Activated T-helper 2 cell treated with anti-CD3 and anti-CD28 coated beads, Interferon-gamma antibody, Interleukin-2, Interleukin-4, amounts not matched to agents 10 μg/mL and 5 μg/mL and 100 μg/mL, durations not matched to agents 14 hours and 24 hours and 36 hours (primary cell): Measurements from ENCODE around the gene LMO7. TPM values are rescaled to one million over a fixed set of nuclear protein-coding genes. Genes with fewer than 3 reads are reported as not detected.

Experiments used
- DNase-seq: peaks from one replicate; pipeline ENCODE4 v3.0.0; 2021; ENCODE audit warnings: low spot score
- H3K27ac Mint-ChIP-seq: one replicate; pipeline ENCODE4 v1.8.0; 2021; ENCODE audit warnings: mixed read lengths
- H3K27me3 Mint-ChIP-seq: one replicate; pipeline ENCODE4 v1.8.0; 2021; ENCODE audit warnings: low read depth, mixed read lengths
- H3K36me3 Mint-ChIP-seq: one replicate; pipeline ENCODE4 v1.8.0; 2021; ENCODE audit warnings: low read depth, mixed read lengths
- H3K4me1 Mint-ChIP-seq: one replicate; pipeline ENCODE4 v1.8.0; 2021; ENCODE audit warnings: low read depth, mixed read lengths
- H3K4me3 Mint-ChIP-seq: one replicate; pipeline ENCODE4 v1.8.0; 2021; ENCODE audit warnings: low read depth, mild to moderate bottlenecking, moderate library complexity, mixed read lengths
- H3K9me3 Mint-ChIP-seq: one replicate; pipeline ENCODE4 v1.8.0; 2021; ENCODE audit warnings: mixed read lengths
- intact Hi-C: fragments of 100-400 bp; cut with micrococcal nuclease; formaldehyde crosslinking; loops from one replicate; pipeline ENCODE4 v1.15.1; 2023
- total RNA-seq: library from RNA; stranded (reverse); gene quantifications from 2 replicates; pipeline ENCODE4 v1.2.3, GENCODE V29; 2022

The LMO7 gene
- total RNA-seq, 1 donor from 2014 or later: 6.9 TPM

DNA sequence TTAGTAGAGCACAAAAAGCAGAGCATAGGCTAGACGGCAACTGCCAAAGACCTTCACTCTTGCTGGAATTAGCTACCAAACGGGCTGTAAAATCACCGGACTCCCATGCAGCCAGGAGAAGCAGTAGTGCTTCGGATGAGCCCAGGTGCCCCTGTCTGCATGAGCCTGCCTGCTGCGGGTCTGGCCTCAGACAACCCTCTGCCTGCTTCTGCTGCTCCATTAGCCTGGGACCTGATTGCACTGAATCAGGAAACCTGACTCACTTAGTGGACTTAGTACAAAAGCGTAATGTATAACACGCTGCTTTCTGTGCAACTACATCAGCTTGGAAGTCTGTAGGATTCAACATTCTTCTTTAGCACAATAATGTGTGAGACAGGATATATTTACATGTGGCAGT lies 170.0 kb downstream of the LMO7 start:
- Mint-ChIP-seq H3K36me3 (peaks cover 8% of the 10 kb centered on the region), H3K4me1 (peaks cover 21% of the 10 kb centered on the region), H3K9me3 (no peaks in the 10 kb centered on the region), H3K4me3 (no peak overlapping the region), H3K27me3 (no peaks in the 10 kb centered on the region), H3K27ac (no peak overlapping the region)
- no peak for DNase-seq
- intact Hi-C loops: no loop called here

DNA sequence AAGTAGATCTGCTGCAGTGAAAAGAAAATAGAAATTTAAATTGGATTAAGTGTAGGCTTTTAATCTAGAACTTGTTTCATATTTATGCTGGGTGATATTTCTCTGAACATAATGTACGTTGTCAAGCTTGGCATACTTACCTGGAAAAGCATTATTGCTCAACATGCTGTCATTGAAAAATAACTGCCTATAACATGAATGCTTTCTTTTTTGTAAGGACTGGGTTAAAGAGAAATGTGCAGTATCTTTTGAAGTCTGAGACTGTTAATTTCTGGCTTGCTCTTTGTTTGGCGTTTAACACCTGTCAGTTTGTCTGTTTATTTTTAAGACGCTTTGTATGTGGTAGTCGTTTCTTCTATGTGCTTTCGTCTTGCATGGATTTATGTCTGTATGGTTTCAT lies 175.2 kb downstream of the LMO7 start:
- no peak overlapping the region for H3K4me3 Mint-ChIP-seq
- H3K27ac Mint-ChIP-seq: no peak overlapping the region
- intact Hi-C loops: no loop called here

DNA sequence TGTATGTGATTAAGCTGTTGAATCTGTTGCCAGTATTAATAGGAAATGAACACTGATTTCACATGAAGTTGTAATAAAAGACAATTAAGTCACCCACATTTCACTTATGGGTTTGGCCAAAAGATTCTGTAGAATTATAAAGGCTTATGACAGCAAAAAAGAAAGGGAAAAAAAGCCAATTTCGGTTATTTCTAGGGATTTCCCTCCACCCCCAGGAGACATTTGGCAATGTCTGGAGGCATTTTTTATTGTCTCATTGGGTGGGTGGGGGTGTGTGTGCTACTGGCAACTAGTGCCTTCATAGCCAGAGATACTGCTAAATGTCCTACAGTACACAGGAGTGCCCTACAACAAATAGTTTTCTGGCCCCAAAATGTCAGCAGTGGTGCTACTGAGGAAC lies 175.7 kb downstream of the LMO7 start:
- peaks cover 2% of the 10 kb centered on the region for H3K4me1 Mint-ChIP-seq
- H3K27ac Mint-ChIP-seq: no peak overlapping the region
- peaks cover 4% of the 10 kb centered on the region for H3K36me3 Mint-ChIP-seq
- H3K27me3 Mint-ChIP-seq: no peaks in the 10 kb centered on the region
- intact Hi-C loops: no loop called here
- H3K9me3 Mint-ChIP-seq: no peaks in the 10 kb centered on the region
- DNase-seq: no peak
- H3K4me3 Mint-ChIP-seq: no peak overlapping the region

More for the DNA sequence above, 175.2 kb downstream of the LMO7 start:
- Mint-ChIP-seq H3K36me3 (peaks cover 4% of the 10 kb centered on the region), H3K27me3 (no peaks in the 10 kb centered on the region), H3K4me1 (peaks cover 2% of the 10 kb centered on the region), H3K9me3 (no peaks in the 10 kb centered on the region)
- DNase-seq: no peak

DNA sequence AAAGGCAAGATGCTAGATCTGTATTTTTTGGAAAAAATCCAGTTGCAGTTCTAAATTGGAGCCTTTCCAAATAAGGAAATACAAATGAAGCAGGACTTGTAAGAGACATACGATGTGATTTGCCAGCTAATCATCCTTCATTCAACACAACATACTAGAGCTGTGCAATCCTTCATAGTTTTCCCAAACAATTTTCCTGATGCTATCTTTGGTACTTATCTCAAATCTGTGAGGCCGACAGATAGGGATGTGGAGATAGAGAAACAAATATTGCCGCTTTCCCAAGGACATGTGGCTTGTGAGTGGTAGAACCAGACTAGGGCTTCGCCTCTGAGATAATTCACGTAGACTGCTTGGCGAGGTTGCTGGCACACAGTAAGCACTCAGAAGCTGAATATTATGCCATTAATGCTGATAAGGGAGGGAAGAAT lies 176.6 kb downstream of the LMO7 start:
- intact Hi-C loops: no loop called here
- DNase-seq: no peak
- Mint-ChIP-seq H3K27ac (no peak overlapping the region), H3K4me1 (peaks cover 2% of the 10 kb centered on the region), H3K27me3 (no peaks in the 10 kb centered on the region), H3K4me3 (no peak overlapping the region), H3K36me3 (no peaks in the 10 kb centered on the region), H3K9me3 (no peaks in the 10 kb centered on the region)

DNA sequence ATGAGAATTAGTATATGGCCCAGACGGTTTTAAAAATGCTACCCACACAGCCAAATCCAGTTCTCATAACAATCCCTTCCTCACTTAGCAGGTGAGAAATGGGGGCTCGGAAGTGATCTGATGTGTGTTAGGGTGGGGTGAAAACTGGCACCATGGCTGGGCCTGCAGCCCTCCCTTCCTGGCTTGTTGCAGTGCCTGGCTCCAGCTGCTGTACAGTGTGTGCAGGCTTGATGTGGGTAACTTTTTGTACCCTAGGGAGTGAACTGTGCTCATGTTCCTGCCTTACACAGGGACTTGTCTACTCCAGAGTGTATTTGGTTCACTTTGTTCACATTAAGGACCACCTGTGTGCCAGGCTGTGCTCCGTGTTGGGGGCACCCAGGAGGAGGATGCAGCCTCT lies 177.2 kb downstream of the LMO7 start:
- H3K4me1 Mint-ChIP-seq: peaks cover 2% of the 10 kb centered on the region
- no peaks in the 10 kb centered on the region for H3K9me3 Mint-ChIP-seq
- no peak for DNase-seq
- intact Hi-C loops: no loop called here
- H3K27ac Mint-ChIP-seq: no peak overlapping the region
- H3K27me3 Mint-ChIP-seq: no peaks in the 10 kb centered on the region
- H3K36me3 Mint-ChIP-seq: no peaks in the 10 kb centered on the region
- H3K4me3 Mint-ChIP-seq: no peak overlapping the region

DNA sequence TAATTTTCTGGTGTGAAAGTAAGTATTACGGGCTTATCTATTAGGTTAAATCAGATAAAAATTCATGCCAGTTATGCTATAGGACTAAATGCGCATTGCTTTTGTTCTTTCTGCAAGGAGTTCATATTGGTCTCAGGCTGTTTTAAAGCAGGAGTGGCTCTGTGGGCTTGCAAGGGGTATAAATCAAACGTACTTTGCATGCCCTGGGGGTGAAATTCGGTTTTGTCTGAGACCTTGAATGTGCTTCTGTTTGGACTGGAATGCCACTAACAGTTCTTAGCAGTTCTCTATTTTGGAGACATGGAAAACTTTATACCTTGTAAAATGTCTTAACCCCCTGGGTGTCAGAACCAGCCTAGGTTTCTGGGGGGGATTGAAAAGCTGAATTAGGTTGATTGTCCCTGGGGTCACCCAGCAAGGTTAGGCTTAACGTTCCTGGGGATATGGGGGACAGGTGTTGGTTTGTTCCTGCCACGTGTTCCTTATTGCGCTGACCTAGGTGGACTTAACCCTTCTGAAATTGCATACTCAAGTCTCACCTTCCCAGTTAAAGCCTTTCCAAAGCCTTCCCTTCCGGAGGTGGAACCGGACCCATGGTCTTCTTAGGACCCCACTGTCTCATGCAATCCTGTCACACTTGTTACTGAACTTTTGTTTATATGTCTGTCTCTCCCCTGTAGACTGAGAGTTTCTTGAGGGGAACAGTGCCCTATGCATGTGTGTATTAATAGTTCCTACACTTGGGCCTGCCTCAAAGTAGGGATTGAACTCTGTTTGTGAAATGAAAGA lies 182.2 kb downstream of the LMO7 start:
- no peak overlapping the region for H3K27ac Mint-ChIP-seq
- intact Hi-C loops: no loop called here
- no peaks in the 10 kb centered on the region for H3K36me3 Mint-ChIP-seq
- H3K27me3 Mint-ChIP-seq: no peaks in the 10 kb centered on the region
- H3K4me1 Mint-ChIP-seq: no peaks in the 10 kb centered on the region
- H3K9me3 Mint-ChIP-seq: no peaks in the 10 kb centered on the region
- no peak overlapping the region for H3K4me3 Mint-ChIP-seq
- no peak for DNase-seq

DNA sequence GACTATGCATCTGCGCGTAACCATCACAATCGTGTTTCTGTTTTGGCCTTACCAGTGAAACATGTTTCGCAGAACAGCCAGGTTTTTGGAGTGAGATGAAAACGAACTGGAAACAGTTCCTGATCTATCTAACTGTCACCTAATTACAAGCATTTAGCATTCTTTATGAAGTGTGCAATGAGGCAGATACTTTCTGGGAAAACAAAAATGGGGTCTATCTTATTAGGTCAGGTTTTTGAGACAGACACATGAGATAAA lies 182.8 kb downstream of the LMO7 start:
- intact Hi-C loops: no loop called here
- Mint-ChIP-seq H3K4me3 (no peak overlapping the region), H3K27ac (no peak overlapping the region), H3K36me3 (no peaks in the 10 kb centered on the region), H3K27me3 (no peaks in the 10 kb centered on the region), H3K9me3 (no peaks in the 10 kb centered on the region), H3K4me1 (no peaks in the 10 kb centered on the region)
- no peak for DNase-seq

DNA sequence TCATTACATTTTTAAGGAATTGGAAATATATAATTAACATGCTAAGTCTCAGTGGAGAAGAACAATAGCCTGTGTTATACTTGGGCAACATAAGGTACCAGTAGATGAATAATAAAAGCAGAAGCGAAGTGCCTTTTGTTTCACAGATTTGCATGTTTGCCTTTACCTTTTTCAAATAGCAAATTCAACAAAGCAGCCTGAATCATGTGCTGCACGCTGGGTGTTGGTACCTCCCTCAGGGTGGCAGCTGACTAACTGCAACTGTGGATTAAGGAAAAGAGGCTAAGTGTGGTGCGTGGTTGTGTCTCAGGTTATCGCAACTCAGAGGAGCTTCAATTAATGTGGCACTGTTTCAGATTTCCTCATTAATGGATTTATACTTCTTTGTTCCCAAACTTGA lies 189.0 kb downstream of the LMO7 start:
- Mint-ChIP-seq H3K4me1 (no peaks in the 10 kb centered on the region), H3K9me3 (no peaks in the 10 kb centered on the region), H3K27ac (no peak overlapping the region), H3K36me3 (no peaks in the 10 kb centered on the region), H3K27me3 (no peaks in the 10 kb centered on the region), H3K4me3 (no peak overlapping the region)
- intact Hi-C loops: no loop called here
- no peak for DNase-seq

DNA sequence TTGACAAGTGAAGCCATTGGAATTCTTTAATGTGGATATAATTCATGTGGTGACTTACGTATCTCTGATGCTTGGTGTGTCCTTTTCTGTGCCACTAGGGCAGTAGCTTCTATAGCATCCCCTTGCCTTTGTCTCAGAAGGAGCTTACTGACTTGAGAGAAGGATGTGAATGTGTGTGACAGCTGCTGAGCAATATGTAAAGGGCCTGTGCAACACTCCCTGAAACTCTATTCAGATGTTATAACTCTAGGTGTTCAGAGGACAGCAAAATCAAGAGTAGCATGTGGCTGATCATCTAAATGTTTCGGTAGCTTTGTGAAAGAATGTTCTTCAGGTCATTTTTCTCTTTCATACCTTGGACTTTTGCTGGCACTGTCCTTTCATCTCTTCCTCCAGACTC lies 189.5 kb downstream of the LMO7 start:
- no peaks in the 10 kb centered on the region for H3K4me1 Mint-ChIP-seq
- no peak overlapping the region for H3K27ac Mint-ChIP-seq
- H3K9me3 Mint-ChIP-seq: peaks cover under 1% of the 10 kb centered on the region
- intact Hi-C loops: no loop called here
- DNase-seq: no peak
- H3K27me3 Mint-ChIP-seq: no peaks in the 10 kb centered on the region
- no peak overlapping the region for H3K4me3 Mint-ChIP-seq
- H3K36me3 Mint-ChIP-seq: peaks cover under 1% of the 10 kb centered on the region

DNA sequence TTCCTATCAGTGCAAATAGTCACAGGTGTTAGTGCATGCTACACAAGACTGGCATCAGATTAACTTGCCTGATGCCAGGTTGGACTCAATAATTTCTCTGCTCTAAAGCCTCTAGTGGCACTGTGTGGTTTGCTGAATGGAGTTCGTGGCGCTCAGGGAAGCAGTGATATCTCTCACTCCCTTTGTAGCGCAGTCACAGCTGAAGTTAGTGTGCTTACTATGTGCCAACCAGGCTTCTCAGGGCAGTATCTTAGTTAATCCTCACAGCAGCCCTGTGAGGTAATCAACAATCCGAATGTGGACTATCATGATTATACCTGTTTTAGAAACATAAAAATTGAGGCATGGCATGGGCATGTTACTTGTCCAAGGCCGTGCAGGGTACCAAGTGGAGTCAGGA lies 190.3 kb downstream of the LMO7 start:
- Mint-ChIP-seq H3K27me3 (no peaks in the 10 kb centered on the region), H3K9me3 (peaks cover 9% of the 10 kb centered on the region), H3K4me3 (no peak overlapping the region), H3K36me3 (peaks cover 8% of the 10 kb centered on the region), H3K4me1 (no peaks in the 10 kb centered on the region), H3K27ac (no peak overlapping the region)
- intact Hi-C loops: no loop called here
- no peak for DNase-seq

DNA sequence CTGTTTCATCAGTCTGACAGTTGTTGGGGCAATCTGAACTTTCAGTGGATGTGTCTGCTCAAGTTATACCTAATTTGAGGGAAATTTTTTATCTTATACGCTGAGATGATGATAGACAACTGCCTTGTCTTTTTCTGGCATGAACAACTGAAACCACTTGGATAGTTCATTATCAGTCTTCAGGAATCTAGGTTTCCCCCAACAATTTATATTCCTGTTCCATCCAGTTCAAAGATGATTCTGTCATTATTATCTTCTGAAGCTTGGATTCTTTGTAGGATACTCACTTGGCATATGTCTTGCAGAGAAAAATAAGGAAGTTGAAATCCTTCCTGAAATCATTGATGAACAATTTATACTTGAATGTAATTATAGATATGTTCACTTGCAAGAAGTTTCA lies 193.7 kb downstream of the LMO7 start:
- intact Hi-C loops: no loop called here
- no peak for DNase-seq
- Mint-ChIP-seq H3K9me3 (peaks cover 9% of the 10 kb centered on the region), H3K36me3 (peaks cover 8% of the 10 kb centered on the region), H3K27ac (no peak overlapping the region), H3K4me1 (no peaks in the 10 kb centered on the region), H3K27me3 (no peaks in the 10 kb centered on the region), H3K4me3 (no peak overlapping the region)

DNA sequence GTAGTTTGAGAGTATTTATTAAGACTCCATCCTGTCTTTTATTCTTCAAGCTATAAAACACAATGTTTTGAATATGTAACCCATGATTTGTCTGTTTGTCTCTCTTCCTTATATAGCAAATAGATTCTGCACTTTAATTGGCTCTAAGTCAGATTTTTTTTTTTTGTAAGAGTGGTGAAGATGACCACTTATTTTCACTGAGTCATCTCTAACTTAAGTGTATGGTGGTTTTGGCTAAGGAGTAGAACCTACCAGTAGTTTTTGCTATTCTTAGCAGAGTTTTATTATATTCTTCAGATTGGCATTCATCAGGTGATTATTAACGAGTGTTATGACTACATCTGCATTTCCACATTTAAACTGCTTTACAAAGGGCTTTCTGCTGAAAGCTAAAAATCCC lies 194.7 kb downstream of the LMO7 start:
- DNase-seq: no peak
- Mint-ChIP-seq H3K4me3 (no peak overlapping the region), H3K4me1 (no peaks in the 10 kb centered on the region), H3K27me3 (no peaks in the 10 kb centered on the region), H3K36me3 (peaks cover 8% of the 10 kb centered on the region), H3K9me3 (peaks cover 9% of the 10 kb centered on the region), H3K27ac (no peak overlapping the region)
- intact Hi-C loops: no loop called here

DNA sequence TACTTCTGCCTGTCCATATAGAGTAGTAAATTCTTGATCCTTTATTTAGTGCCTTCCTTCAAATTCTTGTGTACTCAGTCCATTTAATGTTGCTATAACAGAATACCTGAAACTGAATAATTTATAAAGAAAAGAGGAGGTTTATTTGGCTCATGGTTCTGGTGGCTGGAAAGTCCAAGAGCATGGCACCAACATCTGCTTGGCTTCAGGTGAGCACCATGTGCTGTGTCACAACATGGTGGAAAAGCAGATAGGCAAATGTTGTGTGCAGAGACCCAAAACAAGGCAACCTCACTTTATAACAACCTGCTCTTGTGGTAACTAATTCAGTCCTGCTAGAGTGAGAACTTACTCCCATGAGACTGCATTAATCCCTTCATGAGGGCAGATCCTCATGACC lies 195.3 kb downstream of the LMO7 start:
- no peak overlapping the region for H3K27ac Mint-ChIP-seq
- no peaks in the 10 kb centered on the region for H3K4me1 Mint-ChIP-seq
- no peak for DNase-seq
- peaks cover 9% of the 10 kb centered on the region for H3K9me3 Mint-ChIP-seq
- H3K4me3 Mint-ChIP-seq: no peak overlapping the region
- H3K36me3 Mint-ChIP-seq: peaks cover 8% of the 10 kb centered on the region
- no peaks in the 10 kb centered on the region for H3K27me3 Mint-ChIP-seq
- intact Hi-C loops: no loop called here

DNA sequence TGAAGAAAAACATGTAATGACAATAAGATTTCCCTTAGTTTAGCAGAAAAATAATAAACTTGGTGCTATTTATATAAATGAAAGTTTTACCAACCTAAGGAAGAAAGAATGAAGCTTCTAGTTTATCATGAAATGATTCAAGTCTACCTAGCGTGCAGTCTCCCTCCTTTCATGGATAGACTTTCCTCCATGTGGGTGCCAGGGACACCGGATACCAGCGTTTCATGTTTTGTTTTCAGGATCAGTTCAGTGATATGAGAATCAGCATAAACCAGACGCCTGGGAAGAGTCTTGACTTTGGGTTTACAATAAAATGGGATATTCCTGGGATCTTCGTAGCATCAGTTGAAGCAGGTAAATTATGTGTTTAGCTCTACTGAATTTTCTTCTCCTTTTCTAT lies 196.7 kb downstream of the LMO7 start:
- Mint-ChIP-seq H3K36me3 (peaks cover 8% of the 10 kb centered on the region), H3K4me3 (no peak overlapping the region), H3K27ac (no peak overlapping the region), H3K4me1 (no peaks in the 10 kb centered on the region), H3K9me3 (peaks cover 9% of the 10 kb centered on the region), H3K27me3 (no peaks in the 10 kb centered on the region)
- no peak for DNase-seq
- intact Hi-C loops: no loop called here
